Measurements from ENCODE around the gene CYP1A2.
"Not testable (repeated sequence)": the region's sequence is repeated elsewhere in the genome, so short reads cannot be mapped to it uniquely, and the experiment has no call there.

DNA sequence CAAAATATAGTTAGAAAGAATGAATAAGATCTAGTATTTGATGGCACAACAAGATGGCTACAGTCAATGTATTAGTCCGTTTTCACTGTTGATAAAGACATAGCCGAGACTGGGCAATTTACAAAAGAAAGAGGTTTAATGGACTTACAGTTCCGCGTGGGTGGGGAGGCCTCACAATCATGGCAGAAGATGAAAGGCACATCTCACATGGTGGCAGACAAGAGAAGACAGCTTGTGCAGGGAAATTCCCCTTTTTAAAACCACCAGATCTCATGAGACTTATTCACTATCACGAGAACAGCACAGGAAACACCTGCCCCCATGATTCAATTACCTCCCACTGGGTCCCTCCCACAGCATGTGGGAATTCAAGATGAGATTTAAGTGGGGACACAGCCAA, 10.4 kb upstream of the CYP1A2 start:
- TF ChIP-seq CTCF, POLR2A, POLR2AphosphoS5, EP300 (IDR thresholded peaks at IDR 0.05): not testable (repeated sequence)
